Activated naive CD4-positive, alpha-beta T cell treated with Interleukin-2 at 50 U/mL for 16 hours (primary cell): ENCODE measurements around the gene PLEKHA4.
"Not testable (repeated sequence)": the region's sequence is repeated elsewhere in the genome, so short reads cannot be mapped to it uniquely, and the experiment has no call there.

Source experiments
- DNase-seq: peaks from one replicate; pipeline ENCODE4 v3.0.0-alpha.2; 2020

The PLEKHA4 gene

DNA sequence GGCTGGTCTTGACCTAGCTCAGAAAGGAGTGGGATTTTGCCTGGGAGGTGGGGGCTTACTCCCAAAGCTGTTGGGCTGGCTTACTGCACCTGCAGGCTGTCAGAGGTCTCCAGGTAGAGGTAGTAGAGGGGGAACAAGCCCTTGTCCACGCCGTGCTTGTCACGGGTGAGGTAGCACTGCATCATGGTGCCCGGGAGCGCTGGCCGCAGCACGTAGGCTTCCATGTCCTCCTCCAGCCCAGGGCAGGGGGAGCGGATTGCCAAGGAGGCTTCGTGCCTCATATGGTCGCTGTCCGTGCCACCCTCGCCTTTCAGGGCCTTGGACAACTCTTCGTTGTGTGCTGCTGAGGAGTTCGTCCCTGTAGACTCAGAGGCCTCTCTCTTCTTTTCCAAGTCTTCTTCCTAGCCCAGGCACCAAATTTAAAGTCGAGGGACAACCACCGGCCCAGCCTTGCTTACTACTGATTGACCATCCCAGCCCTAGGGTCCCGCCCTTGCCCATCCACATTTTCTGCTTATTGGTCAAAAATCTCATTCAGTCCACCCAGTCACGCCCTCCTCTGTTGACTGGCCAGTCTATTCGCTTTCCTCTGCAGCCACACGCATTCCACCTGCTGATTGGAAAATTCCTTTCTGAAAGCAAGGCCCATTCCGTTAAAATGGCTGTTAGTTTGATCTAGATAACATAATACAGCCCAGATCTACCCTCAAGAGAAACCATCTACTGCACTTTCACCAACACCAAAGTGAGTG lies 19.6 kb upstream of the PLEKHA4 start:
- no peak for DNase-seq

DNA sequence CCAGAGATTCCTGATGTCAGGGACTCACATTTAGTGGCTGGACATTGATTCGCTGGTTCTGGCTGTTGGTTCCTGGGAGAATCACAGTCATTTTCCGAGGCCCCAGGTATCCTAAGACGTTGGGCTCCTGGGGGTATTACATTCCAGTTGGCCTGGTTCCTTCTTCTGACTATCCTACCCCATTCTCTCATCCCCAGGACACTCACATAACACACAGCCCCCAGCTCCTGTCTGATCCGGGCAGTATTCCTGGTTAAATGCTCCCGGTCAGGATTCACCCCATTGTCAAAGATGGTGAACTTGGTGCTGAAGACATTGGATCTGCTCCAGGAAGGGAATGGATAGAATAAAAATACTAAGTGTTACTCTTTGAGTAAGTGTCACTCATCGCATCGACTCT lies 15.3 kb upstream of the PLEKHA4 start:
- no peak for DNase-seq

DNA sequence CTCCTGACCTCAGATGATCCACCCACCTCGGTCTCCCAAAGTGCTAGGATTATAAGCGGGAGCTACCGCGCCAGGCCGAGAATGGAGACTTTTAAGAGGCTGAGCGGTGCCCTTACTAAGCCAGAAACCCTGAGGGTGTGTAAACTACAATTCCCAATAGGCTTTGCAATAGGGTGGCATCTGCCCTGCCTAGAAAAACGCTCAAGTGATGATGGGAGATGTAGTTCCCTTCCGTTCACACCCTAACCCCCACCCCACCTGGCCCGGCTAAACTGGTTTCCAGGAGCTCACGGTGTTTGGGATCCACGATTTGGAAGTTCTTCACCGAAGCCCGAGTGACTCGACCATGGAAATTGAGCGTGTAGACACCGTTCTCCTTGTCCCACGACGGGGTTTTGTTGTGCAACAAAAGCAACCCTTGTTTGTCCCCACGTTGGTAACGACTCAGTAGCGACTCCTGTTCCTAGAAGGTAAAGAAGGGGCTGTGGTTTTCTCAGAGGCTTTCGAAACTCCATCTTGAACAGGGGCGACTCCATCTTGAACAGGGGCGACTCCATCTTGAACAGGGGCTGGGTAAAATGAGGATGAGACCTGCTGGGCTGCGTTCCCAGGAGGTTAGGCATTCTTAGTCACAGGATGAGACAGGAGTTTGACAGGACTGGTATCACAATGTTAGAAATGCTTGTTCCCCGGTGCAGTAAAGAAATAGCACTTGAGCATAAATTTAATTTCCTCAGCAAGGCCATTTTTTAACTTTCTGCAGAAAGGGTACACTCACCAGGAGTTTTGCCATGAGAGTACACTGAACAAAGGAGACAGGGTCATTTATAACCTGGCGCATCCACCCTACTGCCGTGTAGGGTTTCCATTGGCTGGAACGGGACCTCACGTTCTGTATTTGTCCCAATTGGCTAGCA lies 13.6 kb upstream of the PLEKHA4 start:
- no peak for DNase-seq

DNA sequence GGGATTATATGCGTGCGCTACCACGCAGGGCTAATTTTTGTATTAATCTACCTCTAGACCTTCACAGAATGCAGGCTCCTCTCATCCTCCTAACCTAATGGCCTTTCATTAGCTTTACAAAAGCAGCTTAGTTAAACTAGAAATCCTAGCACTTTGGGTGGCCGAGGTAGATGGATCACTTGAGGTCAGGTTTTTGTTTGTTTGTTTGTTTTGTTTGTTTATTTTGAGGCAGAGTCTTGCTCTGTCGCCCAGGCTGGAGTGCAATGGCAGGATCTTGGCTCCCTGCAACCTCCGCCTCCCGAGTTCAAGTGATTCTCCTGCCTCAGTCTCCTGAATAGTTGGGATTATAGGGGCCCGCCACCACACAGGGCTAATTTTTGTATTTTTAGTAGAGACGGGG lies 11.3 kb upstream of the PLEKHA4 start:
- not testable (repeated sequence) for DNase-seq

DNA sequence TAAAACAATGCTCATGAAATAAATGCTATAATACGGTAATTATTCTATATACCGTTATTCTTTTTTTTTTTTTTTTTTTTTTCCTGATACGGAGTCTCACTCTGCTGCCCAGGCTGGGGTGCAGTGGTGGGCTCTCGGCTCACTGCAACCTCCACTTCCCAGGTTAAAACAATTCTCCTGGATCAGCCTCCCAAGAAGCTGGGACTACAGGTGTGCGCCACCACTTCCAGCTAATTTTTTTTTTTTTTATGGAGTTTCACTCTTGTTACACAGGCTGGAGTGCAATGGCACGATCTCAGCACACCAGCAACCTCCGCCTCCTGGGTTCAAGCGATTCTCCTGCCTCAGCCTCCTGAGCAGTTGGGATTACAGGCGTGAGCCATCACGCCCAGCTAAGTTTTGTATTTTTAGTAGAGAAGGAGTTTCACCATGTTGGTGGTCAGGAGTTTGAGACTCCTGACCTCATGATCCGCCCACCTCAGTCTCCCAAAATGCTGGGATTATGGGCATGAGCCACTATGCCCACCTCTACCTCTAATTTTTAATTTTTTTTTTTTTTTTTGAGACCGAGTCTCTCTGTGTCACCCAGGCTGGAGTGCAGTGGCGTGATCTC lies 10.7 kb upstream of the PLEKHA4 start:
- DNase-seq: no peak

DNA sequence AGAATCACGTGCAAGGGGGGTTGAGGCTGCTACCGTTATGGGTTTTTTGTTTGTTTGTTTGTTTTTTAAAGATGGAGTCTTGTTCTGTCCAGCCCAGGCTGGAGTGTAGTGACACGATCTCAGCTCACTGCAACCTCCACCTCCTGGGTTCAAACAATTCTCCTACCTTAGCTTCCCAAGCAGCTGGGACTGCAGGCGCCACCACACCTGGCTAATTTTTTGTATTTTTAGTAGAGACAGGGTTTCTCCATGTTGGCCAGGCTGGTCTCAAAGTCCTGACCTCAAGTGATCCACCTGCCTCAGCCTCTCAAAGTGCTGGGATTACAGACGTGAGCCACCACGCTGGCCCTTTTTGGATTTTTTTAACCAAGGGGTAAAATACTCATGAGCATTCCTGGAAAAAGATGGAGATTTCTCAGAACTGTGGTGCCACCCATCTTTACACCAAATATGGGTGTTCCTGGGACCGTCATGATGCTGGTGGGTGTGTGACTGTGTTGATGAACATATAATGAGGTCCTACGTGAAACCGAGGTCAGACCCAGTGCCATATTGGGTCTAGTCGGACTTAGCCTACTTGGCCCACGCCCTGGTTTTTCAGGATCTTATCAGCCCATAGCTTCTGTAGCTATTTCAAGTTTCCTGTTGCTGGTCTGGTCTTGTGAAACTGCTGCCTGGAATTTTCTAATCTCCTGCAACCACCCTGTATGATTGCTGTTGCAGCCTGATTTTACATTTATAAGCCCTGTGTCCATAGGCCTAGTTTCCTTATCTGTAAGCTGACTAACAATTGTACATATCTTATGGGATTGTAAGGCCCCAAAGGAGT lies 10.0 kb upstream of the PLEKHA4 start:
- peak; percentile 27 for DNase-seq

DNA sequence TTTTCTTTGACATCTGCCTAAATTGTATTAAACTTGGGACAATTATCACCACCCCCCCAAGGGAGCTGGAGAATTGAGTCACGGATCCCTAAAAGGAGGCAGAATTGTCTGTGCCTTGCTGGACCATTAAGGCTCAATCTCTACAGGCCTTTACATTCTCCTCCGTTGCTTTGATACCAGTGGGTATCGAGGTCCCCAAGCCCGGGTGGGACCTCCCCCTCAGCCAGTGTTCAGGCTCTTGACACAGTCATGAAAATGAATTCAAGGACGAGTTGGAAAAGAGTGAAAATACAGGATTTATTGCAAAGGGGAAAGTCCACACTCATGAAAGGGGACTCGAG lies 9.4 kb upstream of the PLEKHA4 start:
- DNase-seq: no peak

DNA sequence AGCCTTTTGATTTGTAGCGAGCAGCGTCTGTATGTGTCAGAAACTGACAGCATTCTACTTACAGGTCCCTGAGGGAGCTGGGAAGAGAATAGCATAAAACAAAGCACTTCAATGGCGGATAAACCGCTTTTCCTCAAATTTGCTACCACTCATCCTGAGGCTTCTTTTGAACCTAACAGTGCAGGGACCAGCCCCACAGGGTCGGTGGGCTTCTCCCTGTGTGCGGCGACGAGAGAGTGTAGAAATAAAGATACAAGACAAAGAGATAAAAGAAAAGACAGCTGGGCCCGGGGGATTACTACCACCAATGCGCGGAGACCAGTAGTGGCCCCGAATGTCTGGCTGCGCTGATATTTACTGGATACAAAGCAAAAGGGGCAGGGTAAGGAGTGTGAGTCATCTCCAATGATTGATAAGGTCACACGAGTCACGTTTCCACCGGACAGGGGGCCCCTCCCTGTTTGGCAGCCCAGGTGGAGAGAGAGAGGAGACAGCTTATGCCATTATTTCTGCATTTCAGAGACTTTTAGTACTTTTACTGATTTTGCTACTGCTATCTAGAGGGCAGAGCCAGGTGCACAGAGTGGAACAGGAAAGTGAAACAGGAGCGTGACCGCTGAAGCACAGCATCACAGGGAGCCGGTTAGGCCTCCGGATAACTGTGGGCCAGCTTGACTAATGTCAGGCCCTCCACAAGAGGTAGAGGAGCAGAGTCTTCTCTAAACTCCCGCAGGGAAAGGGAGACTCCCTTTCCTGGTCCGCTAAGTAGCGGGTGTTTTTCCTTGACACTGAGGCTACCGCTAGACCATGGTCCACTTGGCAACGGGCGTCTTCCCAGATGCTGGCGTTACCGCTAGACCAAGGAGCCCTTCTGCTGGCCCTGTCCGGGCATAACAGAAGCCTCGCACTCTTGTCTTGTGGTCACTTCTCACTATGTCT lies 7.9 kb upstream of the PLEKHA4 start:
- DNase-seq: peak; percentile 62

DNA sequence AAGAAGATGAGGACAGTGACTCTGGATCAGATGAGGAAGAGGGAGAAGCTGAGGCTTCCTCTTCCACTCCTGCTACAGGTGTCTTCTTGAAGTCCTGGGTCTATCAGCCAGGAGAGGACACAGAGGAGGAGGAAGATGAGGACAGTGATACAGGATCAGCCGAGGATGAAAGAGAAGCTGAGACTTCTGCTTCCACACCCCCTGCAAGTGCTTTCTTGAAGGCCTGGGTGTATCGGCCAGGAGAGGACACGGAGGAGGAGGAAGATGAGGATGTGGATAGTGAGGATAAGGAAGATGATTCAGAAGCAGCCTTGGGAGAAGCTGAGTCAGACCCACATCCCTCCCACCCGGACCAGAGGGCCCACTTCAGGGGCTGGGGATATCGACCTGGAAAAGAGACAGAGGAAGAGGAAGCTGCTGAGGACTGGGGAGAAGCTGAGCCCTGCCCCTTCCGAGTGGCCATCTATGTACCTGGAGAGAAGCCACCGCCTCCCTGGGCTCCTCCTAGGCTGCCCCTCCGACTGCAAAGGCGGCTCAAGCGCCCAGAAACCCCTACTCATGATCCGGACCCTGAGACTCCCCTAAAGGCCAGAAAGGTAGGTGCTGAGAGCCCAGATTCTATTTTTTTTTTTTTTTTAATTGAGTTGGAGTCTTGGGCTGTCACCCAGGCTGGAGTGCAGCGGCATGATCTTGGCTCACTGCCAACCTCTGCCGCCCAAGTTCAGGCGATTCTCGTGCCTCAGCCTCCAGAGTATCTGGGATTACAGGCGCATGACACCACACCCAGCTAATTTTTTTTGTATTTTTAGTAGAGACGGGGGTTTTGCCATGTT lies 6.1 kb upstream of the PLEKHA4 start:
- peak; percentile 29 for DNase-seq

DNA sequence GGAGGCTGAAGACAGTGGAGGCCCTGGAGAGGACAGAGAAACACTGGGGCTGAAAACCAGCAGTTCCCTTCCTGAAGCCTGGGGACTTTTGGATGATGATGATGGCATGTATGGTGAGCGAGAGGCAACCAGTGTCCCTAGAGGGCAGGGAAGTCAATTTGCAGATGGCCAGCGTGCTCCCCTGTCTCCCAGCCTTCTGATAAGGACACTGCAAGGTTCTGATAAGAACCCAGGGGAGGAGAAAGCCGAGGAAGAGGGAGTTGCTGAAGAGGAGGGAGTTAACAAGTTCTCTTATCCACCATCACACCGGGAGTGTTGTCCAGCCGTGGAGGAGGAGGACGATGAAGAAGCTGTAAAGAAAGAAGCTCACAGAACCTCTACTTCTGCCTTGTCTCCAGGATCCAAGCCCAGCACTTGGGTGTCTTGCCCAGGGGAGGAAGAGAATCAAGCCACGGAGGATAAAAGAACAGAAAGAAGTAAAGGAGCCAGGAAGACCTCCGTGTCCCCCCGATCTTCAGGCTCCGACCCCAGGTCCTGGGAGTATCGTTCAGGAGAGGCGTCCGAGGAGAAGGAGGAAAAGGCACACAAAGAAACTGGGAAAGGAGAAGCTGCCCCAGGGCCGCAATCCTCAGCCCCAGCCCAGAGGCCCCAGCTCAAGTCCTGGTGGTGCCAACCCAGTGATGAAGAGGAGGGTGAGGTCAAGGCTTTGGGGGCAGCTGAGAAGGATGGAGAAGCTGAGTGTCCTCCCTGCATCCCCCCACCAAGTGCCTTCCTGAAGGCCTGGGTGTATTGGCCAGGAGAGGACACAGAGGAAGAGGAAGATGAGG lies 5.3 kb upstream of the PLEKHA4 start:
- DNase-seq: no peak

DNA sequence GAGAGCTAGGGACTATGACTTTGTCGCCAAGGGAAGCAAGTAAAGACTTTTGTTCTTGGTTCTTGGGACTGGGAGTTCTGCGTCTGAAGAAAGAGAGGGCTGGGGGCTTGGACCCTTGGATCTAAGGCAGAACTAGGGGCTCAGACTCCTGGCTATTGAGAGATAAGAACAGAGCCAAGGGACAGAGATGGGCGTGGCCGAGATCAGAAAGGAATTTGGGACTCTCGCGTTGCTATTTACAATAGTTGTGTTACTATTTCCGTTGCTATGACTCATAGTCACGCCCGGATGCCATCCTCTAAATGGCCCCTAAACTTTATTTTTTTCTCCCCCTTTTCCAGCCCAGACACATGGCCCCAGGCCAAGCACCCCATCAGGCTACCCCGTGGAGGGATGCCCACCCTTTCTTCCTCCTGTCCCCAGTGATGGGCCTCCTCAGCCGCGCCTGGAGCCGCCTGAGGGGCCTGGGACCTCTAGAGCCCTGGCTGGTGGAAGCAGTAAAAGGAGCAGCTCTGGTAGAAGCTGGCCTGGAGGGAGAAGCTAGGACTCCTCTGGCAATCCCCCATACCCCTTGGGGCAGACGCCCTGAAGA lies 4.6 kb upstream of the PLEKHA4 start:
- DNase-seq: peak; percentile 80

DNA sequence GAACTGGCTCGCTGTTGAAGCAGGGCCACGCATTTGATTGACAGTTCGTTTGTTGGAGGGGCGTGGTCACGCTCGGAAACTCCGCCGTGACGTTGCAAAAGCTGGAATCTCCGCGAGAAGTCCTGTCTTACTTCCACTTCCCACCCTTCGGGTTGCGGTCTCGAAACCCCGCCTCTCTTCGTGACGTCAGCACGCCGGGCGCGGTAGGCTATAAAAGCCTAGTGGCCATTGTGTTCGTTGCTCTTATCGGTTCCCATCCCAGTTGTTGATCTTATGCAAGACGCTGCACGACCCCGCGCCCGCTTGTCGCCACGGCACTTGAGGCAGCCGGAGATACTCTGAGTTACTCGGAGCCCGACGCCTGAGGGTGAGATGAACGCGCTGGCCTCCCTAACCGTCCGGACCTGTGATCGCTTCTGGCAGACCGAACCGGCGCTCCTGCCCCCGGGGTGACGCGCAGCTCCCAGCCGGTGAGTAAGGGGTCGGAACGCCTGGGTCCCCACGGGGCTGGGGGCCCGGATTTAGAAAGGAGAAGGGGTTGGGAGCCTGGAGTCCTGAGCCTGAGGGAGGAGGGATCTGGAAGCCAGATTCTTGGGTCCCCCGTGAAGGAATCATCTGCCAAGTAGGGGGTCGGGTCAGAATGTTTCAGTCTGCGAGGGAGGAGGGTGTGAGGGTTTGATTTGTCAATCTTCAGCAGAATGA lies 3.9 kb upstream of the PLEKHA4 start, which contains the start of gene PPP1R15A:
Gene PPP1R15A, plus strand, starts transcription at position 240 of the 702 bp plus-strand sequence. CDS start 813 bp downstream, outside the sequence.
- DNase-seq: peak; percentile 99

DNA sequence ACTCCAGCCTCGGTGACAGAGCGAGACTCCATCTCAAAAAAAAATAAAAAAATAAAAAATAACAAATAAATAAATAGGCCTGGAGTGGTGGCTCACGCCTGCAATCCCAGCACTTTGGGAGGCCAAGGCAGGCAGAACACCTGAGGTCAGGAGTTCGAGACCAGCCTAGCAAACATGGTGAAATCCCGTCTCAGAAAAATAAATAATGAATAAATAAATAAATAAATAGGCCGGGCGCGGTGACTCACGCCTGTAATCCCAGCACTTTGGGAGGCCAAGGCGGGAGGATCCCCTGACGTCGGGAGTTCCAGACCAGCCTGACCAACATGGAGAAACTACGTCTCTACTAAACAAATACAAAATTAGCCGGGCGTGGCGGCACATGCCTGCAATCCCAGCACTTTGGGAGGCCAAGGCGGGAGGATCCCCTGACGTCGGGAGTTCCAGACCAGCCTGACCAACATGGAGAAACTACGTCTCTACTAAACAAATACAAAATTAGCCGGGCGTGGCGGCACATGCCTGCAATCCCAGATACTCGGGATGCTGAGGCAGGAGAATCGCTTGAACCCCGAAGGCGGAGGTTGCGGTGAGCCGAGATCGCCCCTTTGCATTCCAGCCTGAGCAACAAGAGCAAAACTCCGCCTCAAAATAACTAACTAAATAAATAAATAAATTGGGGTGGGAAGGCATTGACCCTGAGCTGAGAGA lies 3.2 kb upstream of the PLEKHA4 start:
- DNase-seq: not testable (repeated sequence)

DNA sequence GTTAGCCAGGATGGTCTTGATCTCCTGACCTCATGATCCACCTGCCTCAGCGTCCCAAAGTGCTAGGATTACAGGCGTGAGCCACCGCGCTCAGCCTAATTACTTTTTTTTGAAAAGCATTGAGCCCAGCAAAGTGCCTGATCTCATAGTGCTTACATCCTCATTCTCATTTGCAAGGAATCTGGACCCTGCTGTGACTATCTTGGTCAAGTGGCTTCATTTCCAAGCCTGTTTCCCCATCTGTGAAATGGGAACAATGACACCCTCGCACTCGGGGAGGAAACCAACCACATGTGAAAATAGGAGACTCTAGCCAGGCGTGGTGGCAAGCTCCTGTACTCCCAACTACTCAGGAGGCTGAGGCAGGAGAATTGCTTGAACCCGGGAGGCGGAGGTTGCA lies 1.6 kb upstream of the PLEKHA4 start:
- no peak for DNase-seq

DNA sequence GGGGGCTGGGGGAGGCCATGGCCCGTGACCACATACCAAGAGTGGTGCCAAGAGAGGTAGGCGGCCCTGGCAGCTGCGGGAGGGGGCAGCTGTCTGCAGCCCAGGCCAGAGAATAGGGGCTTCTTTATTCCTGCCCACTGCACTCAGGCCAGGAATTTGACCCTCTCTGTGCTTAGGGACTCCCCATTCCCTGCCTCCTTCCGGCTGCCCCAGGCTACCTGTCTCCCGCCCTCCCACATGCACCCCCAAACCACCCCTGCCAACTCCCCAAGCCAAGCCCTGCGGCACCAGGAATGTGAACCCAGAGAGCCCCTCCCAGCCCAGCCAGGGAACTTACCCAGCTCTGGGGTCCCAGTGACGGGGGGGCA lies 687 bp downstream of the PLEKHA4 start:
- DNase-seq: no peak

DNA sequence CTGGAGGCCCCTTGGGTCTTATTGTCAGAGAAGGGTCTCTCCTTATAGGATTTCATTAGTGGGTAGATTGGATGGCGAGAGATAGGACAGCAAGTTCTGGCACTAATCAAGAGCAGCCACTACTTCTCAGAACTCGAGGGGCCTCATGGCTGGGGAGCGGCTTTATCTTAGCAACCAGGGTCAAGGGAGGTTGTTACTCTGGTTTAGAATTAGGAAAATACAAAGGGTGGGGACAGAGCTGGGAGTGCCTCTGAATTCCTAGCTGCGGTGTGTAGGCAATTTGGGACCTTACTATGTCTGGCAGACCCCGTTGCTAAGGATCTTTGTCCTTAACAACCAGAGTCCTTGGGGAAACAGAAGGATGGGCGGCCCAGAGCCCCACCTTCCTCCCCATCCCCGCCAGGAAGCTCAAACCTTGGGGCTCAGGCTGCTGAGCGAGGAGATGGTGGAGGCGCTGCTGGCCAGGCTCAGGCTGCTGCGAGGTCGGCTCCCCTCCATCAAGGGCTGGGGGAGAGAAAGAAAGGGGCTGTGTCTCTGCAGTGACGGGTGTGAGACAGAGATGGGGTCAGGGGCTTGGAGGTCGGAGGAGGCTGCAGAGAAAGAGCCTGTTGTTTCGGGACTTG lies 1.2 kb downstream of the PLEKHA4 start:
- DNase-seq: no peak

DNA sequence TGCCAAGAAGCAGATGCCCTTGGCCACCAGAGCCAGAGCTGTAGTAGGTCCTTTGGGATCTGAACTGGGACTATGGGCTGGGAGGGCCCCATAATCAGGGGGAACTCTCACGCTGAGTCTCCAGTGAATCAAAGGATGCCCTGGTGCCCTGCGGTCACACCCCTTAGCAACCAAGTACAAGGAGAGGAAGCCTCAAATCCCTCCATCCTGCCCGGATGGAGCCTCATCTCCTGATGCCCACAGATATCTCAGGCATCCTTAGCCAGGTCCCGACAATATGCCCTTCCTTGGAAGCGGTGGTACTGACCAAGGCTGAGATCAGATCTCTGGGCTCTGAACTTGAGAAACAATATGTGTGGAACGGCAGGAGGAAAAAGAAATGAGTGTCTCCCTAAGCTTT lies 1.7 kb downstream of the PLEKHA4 start:
- no peak for DNase-seq

DNA sequence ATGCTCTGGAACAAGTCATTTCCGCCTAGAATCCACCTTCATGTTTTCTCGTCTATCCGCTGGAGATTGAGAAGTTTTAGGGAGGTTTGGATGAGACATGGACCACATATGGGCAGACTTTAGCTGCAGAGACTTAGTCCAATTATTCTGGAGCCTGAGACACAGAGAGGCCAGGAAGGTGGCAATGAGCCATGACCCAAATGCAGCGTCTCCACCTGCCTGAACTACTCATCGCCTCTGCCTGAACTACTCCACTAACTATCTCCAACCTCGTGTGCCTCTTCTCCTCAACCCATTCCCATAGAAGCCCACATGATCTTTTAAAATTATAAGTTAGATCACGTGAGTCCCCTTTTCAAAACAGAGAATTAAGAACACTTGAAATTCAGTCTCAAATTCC lies 5.6 kb downstream of the PLEKHA4 start:
- DNase-seq: no peak
